ENCODE results near the gene CARNS1. TPM values are rescaled to one million over a fixed set of nuclear protein-coding genes. Genes with fewer than 3 reads are reported as not detected.
"Not testable (repeated sequence)": the region's sequence is repeated elsewhere in the genome, so short reads cannot be mapped to it uniquely, and the experiment has no call there.

CARNS1 gene
- total RNA-seq, 1 donor from 2014 or later: 14.5 TPM

- Histone ChIP-seq H3K27me3 (ENCODE audit: low read depth) (no peaks in the 10 kb centered on the region), H3K9me3 (replicated peaks) (no peaks in the 10 kb centered on the region), H3K4me3 (peak overlapping the region; percentile 69), H3K36me3 (no peaks in the 10 kb centered on the region), H3K4me1 (peaks cover 44% of the 10 kb centered on the region), H3K27ac (replicated peaks) (peak overlapping the region; percentile 92)
- no peak for DNase-seq
- intact Hi-C loops (cut with micrococcal nuclease): no loop called here
- TF ChIP-seq, protein P1, sequence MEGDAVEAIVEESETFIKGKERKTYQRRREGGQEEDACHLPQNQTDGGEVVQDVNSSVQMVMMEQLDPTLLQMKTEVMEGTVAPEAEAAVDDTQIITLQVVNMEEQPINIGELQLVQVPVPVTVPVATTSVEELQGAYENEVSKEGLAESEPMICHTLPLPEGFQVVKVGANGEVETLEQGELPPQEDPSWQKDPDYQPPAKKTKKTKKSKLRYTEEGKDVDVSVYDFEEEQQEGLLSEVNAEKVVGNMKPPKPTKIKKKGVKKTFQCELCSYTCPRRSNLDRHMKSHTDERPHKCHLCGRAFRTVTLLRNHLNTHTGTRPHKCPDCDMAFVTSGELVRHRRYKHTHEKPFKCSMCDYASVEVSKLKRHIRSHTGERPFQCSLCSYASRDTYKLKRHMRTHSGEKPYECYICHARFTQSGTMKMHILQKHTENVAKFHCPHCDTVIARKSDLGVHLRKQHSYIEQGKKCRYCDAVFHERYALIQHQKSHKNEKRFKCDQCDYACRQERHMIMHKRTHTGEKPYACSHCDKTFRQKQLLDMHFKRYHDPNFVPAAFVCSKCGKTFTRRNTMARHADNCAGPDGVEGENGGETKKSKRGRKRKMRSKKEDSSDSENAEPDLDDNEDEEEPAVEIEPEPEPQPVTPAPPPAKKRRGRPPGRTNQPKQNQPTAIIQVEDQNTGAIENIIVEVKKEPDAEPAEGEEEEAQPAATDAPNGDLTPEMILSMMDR (IDR thresholded peaks at IDR 0.05; ENCODE audit: borderline replicate concordance): no peak
These were observed 6.1 kb downstream of the CARNS1 start for GRCh38 chr11:67421430-67422031.

DNA sequence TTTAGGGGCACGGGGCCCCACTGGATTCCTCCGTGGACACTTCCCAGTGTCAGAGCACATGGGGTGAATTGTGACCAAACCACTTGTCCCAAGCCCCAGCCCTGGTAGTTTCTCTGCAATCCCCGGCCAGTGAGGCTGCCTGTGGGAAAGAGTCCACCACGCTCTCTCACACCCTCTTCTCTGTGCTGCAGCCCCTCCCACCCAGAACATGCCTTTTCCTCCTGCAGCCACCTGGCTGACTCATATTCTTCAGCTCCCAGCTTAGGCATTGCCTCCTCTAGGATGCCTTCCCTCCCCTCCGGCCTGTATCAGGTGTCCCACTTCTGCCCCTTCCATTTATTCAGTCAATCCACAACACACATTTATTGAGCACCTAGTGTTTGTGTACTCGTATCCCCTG is 7.4 kb downstream of the CARNS1 start:
- Histone ChIP-seq H3K4me1 (peaks cover 38% of the 10 kb centered on the region), H3K27me3 (ENCODE audit: low read depth) (no peaks in the 10 kb centered on the region), H3K4me3 (no peak overlapping the region), H3K27ac (replicated peaks) (no peak overlapping the region), H3K36me3 (no peaks in the 10 kb centered on the region), H3K9me3 (replicated peaks) (no peaks in the 10 kb centered on the region)
- TF ChIP-seq, protein P1 (IDR thresholded peaks at IDR 0.05; ENCODE audit: borderline replicate concordance): no peak
- DNase-seq: no peak
- intact Hi-C loops (cut with micrococcal nuclease): no loop called here

DNA sequence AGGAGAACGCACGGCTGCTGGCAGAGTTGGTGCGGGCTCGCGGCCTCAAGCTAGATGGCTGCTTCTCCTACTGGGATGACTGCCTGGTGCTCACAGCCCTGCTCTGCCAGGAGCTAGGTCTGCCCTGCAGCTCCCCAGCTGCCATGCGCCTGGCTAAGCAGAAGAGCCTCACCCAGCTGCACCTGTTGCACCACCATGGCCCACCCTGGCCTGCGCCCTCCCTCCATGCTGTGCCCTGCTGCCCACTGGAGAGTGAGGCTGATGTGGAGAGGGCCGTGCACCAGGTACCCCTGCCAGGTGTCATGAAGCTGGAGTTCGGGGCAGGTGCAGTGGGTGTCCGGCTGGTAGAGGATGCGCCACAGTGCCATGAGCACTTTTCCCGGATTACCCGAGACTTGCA is 8.0 kb downstream of the CARNS1 start:
- no peaks in the 10 kb centered on the region for H3K27me3 ChIP-seq (ENCODE audit: low read depth)
- H3K36me3 ChIP-seq: no peaks in the 10 kb centered on the region
- H3K27ac ChIP-seq (replicated peaks): no peak overlapping the region
- TF ChIP-seq, protein P1 (IDR thresholded peaks at IDR 0.05; ENCODE audit: borderline replicate concordance): no peak
- H3K4me3 ChIP-seq: no peak overlapping the region
- DNase-seq: no peak
- intact Hi-C loops (cut with micrococcal nuclease): no loop called here
- no peaks in the 10 kb centered on the region for H3K9me3 ChIP-seq (replicated peaks)
- peaks cover 37% of the 10 kb centered on the region for H3K4me1 ChIP-seq

DNA sequence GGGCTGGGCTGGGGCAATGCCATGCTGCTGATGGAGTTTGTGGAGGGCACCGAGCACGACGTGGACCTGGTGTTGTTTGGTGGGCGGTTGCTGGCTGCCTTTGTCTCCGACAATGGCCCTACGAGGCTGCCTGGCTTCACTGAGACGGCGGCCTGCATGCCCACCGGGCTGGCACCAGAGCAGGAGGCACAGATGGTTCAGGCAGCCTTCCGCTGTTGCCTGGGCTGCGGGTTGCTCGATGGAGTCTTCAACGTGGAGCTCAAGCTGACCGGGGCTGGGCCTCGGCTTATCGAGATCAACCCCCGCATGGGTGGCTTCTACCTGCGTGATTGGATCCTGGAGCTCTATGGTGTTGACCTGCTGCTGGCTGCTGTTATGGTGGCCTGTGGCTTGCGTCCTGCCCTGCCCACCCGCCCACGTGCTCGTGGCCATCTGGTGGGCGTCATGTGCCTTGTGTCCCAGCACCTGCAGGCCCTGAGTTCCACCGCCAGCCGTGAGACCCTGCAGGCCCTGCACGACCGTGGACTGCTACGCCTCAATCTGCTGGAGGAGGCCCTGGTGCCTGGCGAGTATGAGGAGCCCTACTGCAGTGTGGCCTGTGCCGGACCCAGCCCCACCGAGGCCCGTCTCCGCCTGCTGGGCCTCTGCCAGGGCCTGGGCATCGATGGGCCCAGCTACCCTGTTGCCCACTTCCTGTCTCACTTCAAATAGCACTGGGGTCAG is 8.6 kb downstream of the CARNS1 start:
- Histone ChIP-seq H3K36me3 (no peaks in the 10 kb centered on the region), H3K4me1 (peaks cover 37% of the 10 kb centered on the region), H3K4me3 (no peak overlapping the region), H3K9me3 (replicated peaks) (no peaks in the 10 kb centered on the region), H3K27ac (replicated peaks) (no peak overlapping the region), H3K27me3 (ENCODE audit: low read depth) (no peaks in the 10 kb centered on the region)
- intact Hi-C loops (cut with micrococcal nuclease): no loop called here
- TF ChIP-seq, protein P1 (IDR thresholded peaks at IDR 0.05; ENCODE audit: borderline replicate concordance): no peak
- DNase-seq: no peak

DNA sequence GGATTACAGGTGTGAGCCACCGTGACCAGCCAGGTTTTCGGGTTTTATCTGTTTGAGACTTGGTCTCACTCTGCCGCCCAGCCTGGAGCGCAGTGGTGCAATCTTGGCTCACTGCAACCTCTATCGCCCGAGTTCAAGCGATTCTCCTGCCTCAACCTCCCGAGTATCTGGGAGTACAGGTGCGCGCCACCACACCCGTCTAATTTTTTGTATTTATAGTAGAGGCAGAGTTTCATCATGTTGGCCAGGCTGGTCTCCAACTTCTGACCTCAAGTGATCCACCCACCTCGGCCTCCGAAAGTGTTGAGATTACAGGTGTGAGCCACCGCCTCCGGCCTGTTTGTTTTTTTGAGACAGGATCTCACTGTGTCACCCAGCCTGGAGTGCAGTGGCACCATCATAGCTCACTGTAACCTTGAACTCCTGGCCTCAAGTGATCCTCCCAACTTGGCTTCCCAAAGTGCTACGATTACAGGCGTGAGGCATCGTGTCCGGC is 11.9 kb downstream of the CARNS1 start:
- peak overlapping the region; percentile 89 for H3K27ac ChIP-seq (replicated peaks)
- H3K4me3 ChIP-seq: peak overlapping the region; percentile 81
- intact Hi-C loops (cut with micrococcal nuclease); H3K27me3 ChIP-seq (ENCODE audit: low read depth); DNase-seq; H3K9me3 ChIP-seq (replicated peaks): not testable (repeated sequence)
- H3K4me1 ChIP-seq: peaks cover 31% of the 10 kb centered on the region
- H3K36me3 ChIP-seq: peaks cover 26% of the 10 kb centered on the region

All from left ventricle myocardium inferior (tissue), 1 donor.